Dermis microvascular lymphatic vessel endothelial cell (primary cell): Measurements from ENCODE around the gene C12orf57. TPM values are rescaled to one million over a fixed set of nuclear protein-coding genes. Genes with fewer than 3 reads are reported as not detected.
A peak's percentile ranks its signal among the peaks of the same experiment; 100 is the strongest.

Experiments used
- DNase-seq, 2 donors: peaks; one replicate each; pipeline versions ENCODE4 v3.0.0 to v3.0.0-alpha.2; 2010; ENCODE audit warnings: low read depth in 2 of 2
- total RNA-seq: library from RNA; depleted of rRNA; stranded (reverse); fragments of >200 nt; gene quantifications from 2 replicates; pipeline ENCODE4 v1.2.1, GENCODE V29; 2014

The C12orf57 gene
- total RNA-seq, 1 donor from 2014 or later = 88.7 TPM

- no peak for DNase-seq
Observed at GRCh38 chr12:6963016-6963731, 19.4 kb downstream of the C12orf57 start.

GRCh38 chr12:6963791-6964413 is 20.1 kb downstream of the C12orf57 start:
- DNase-seq = no peak

GRCh38 chr12:6964605-6965025 is 20.8 kb downstream of the C12orf57 start:
- no peak for DNase-seq

- peak; percentile 75 to 84 for DNase-seq
Observed at GRCh38 chr12:6965026-6965661, 21.3 kb downstream of the C12orf57 start.

- DNase-seq = no peak
Observed at GRCh38 chr12:6965714-6966113, 21.9 kb downstream of the C12orf57 start.

GRCh38 chr12:6966351-6966750 is 22.5 kb downstream of the C12orf57 start:
- DNase-seq = no peak

GRCh38 chr12:6967651-6968100 is 23.9 kb downstream of the C12orf57 start:
- no peak for DNase-seq

- DNase-seq = no peak
Observed at GRCh38 chr12:6968426-6968825, 24.6 kb downstream of the C12orf57 start.

- no peak for DNase-seq
Observed at GRCh38 chr12:6970096-6970527, 26.3 kb downstream of the C12orf57 start.

- no peak for DNase-seq
Observed at GRCh38 chr12:6974180-6974579, 30.4 kb downstream of the C12orf57 start.

- no peak for DNase-seq
Observed at GRCh38 chr12:6975297-6976032, 31.6 kb downstream of the C12orf57 start.

- DNase-seq = no peak
Observed at GRCh38 chr12:6977653-6978052, 33.8 kb downstream of the C12orf57 start.

GRCh38 chr12:6978188-6978587 is 34.4 kb downstream of the C12orf57 start:
- no peak for DNase-seq

GRCh38 chr12:6978611-6979011 is 34.8 kb downstream of the C12orf57 start:
- DNase-seq = no peak

GRCh38 chr12:6979021-6979420 is 35.2 kb downstream of the C12orf57 start:
- DNase-seq = no peak

GRCh38 chr12:6979453-6979852 is 35.6 kb downstream of the C12orf57 start:
- no peak for DNase-seq

GRCh38 chr12:6980075-6980474 is 36.3 kb downstream of the C12orf57 start:
- no peak for DNase-seq

GRCh38 chr12:6980740-6981139 is 36.9 kb downstream of the C12orf57 start:
- no peak for DNase-seq

GRCh38 chr12:6981152-6982052 is 37.6 kb downstream of the C12orf57 start:
- no peak for DNase-seq

- DNase-seq = no peak
Observed at GRCh38 chr12:6982532-6982931, 38.7 kb downstream of the C12orf57 start.
